ENCODE measurements around the gene HMCN1. TPM values are rescaled to one million over a fixed set of nuclear protein-coding genes. Genes with fewer than 3 reads are reported as not detected.

Gene HMCN1
- total RNA-seq, 1 donor from 2014 or later, result 8.9 TPM

GRCh38 chr1:185803241-185803640 lies 69.0 kb downstream of the HMCN1 start:
- Histone ChIP-seq H3K4me1 (peaks cover 4% of the 10 kb centered on the region), H3K9me3 (replicated peaks) (peaks cover 12% of the 10 kb centered on the region), H3K36me3 (no peaks in the 10 kb centered on the region), H3K4me3 (no peak overlapping the region), H3K27me3 (ENCODE audit: low read depth) (no peaks in the 10 kb centered on the region), H3K27ac (replicated peaks) (no peak overlapping the region)
- TF ChIP-seq CTCF (IDR thresholded peaks at IDR 0.05; ENCODE audit: borderline replicate concordance), result no peak
- intact Hi-C loops (cut with micrococcal nuclease), result no loop called here
- no peak for DNase-seq

- intact Hi-C loops (cut with micrococcal nuclease), result no loop called here
- DNase-seq, result no peak
- Histone ChIP-seq H3K27ac (replicated peaks) (no peak overlapping the region), H3K36me3 (no peaks in the 10 kb centered on the region), H3K9me3 (replicated peaks) (peaks cover 2% of the 10 kb centered on the region), H3K4me1 (peaks cover 4% of the 10 kb centered on the region), H3K4me3 (no peak overlapping the region), H3K27me3 (ENCODE audit: low read depth) (no peaks in the 10 kb centered on the region)
- no peak for TF ChIP-seq CTCF (IDR thresholded peaks at IDR 0.05; ENCODE audit: borderline replicate concordance)
These were observed 70.0 kb downstream of the HMCN1 start for GRCh38 chr1:185804206-185804605.

- Histone ChIP-seq H3K27ac (replicated peaks) (no peak overlapping the region), H3K4me3 (no peak overlapping the region), H3K27me3 (ENCODE audit: low read depth) (no peaks in the 10 kb centered on the region), H3K4me1 (peaks cover 4% of the 10 kb centered on the region), H3K36me3 (no peaks in the 10 kb centered on the region), H3K9me3 (replicated peaks) (no peaks in the 10 kb centered on the region)
- intact Hi-C loops (cut with micrococcal nuclease), result no loop called here
- DNase-seq, result no peak
- TF ChIP-seq CTCF (IDR thresholded peaks at IDR 0.05; ENCODE audit: borderline replicate concordance), result no peak
These were observed 70.4 kb downstream of the HMCN1 start for GRCh38 chr1:185804608-185805007.

- Histone ChIP-seq H3K36me3 (no peaks in the 10 kb centered on the region), H3K27ac (replicated peaks) (no peak overlapping the region), H3K4me3 (no peak overlapping the region), H3K4me1 (peaks cover 4% of the 10 kb centered on the region), H3K27me3 (ENCODE audit: low read depth) (no peaks in the 10 kb centered on the region), H3K9me3 (replicated peaks) (no peaks in the 10 kb centered on the region)
- no peak for TF ChIP-seq CTCF (IDR thresholded peaks at IDR 0.05; ENCODE audit: borderline replicate concordance)
- intact Hi-C loops (cut with micrococcal nuclease), result no loop called here
- no peak for DNase-seq
These were observed 73.1 kb downstream of the HMCN1 start for GRCh38 chr1:185807275-185807674.

GRCh38 chr1:185808631-185809030 lies 74.4 kb downstream of the HMCN1 start:
- Histone ChIP-seq H3K27ac (replicated peaks) (no peak overlapping the region), H3K9me3 (replicated peaks) (no peaks in the 10 kb centered on the region), H3K4me3 (no peak overlapping the region), H3K4me1 (peaks cover 4% of the 10 kb centered on the region), H3K36me3 (no peaks in the 10 kb centered on the region), H3K27me3 (ENCODE audit: low read depth) (no peaks in the 10 kb centered on the region)
- intact Hi-C loops (cut with micrococcal nuclease), result no loop called here
- TF ChIP-seq CTCF (IDR thresholded peaks at IDR 0.05; ENCODE audit: borderline replicate concordance), result no peak
- no peak for DNase-seq
